Measurements from ENCODE around the gene CAMK2N1.

CAMK2N1 gene

DNA sequence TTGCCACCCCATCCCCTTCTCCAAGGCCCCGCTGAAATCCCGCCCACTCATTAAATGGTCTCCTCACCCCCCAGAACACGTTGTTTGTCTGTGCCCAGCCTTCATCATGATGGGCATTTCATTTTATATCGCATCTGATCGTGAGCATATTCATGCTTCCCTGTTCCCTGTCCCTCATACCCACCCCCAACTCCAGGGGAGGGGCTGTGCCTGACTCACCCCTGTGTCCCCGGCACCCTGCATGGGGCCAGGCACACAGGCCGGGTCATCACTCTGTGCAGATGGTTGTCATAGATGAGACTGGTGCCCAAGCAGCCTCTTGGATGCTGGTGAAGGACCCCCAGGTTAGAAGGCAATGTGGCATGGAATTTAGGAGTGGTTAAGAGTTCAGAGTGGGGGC lies 11.0 kb downstream of the CAMK2N1 start:
- H3K27ac Mint-ChIP-seq, result no peak overlapping the region
- H3K9me3 Mint-ChIP-seq, result no peaks in the 10 kb centered on the region
- no peaks in the 10 kb centered on the region for H3K36me3 Mint-ChIP-seq
- peaks cover 91% of the 10 kb centered on the region for H3K27me3 Mint-ChIP-seq
- no peak overlapping the region for H3K4me3 Mint-ChIP-seq
- ATAC-seq, result no peak
- peaks cover 16% of the 10 kb centered on the region for H3K4me1 Mint-ChIP-seq

GRCh38 chr1:20474333-20474975 lies 11.6 kb downstream of the CAMK2N1 start:
- no peak overlapping the region for H3K4me3 Mint-ChIP-seq
- H3K27me3 Mint-ChIP-seq, result peaks cover 91% of the 10 kb centered on the region
- H3K9me3 Mint-ChIP-seq, result peaks cover 4% of the 10 kb centered on the region
- H3K27ac Mint-ChIP-seq, result no peak overlapping the region
- H3K4me1 Mint-ChIP-seq, result peaks cover 16% of the 10 kb centered on the region
- ATAC-seq, result no peak
- no peaks in the 10 kb centered on the region for H3K36me3 Mint-ChIP-seq

GRCh38 chr1:20473894-20474293 lies 12.1 kb downstream of the CAMK2N1 start:
- Mint-ChIP-seq H3K4me3 (no peak overlapping the region), H3K36me3 (no peaks in the 10 kb centered on the region), H3K27me3 (peaks cover 91% of the 10 kb centered on the region), H3K27ac (no peak overlapping the region), H3K9me3 (peaks cover 4% of the 10 kb centered on the region), H3K4me1 (peaks cover 16% of the 10 kb centered on the region)
- no peak for ATAC-seq

- H3K36me3 Mint-ChIP-seq, result no peaks in the 10 kb centered on the region
- H3K27ac Mint-ChIP-seq, result no peak overlapping the region
- peaks cover 4% of the 10 kb centered on the region for H3K9me3 Mint-ChIP-seq
- peak overlapping the region; percentile 35 for H3K4me3 Mint-ChIP-seq
- H3K4me1 Mint-ChIP-seq, result peaks cover 16% of the 10 kb centered on the region
- no peak for ATAC-seq
- H3K27me3 Mint-ChIP-seq, result peaks cover 85% of the 10 kb centered on the region
Measured at GRCh38 chr1:20472860-20473711, 12.9 kb downstream of the CAMK2N1 start.

- ATAC-seq, result no peak
- Mint-ChIP-seq H3K4me3 (no peak overlapping the region), H3K36me3 (no peaks in the 10 kb centered on the region), H3K27ac (no peak overlapping the region), H3K9me3 (peaks cover 4% of the 10 kb centered on the region), H3K27me3 (peaks cover 76% of the 10 kb centered on the region), H3K4me1 (peaks cover 16% of the 10 kb centered on the region)
Measured at GRCh38 chr1:20472121-20472520, 13.9 kb downstream of the CAMK2N1 start.

GRCh38 chr1:20470194-20470593 lies 15.8 kb downstream of the CAMK2N1 start:
- no peak overlapping the region for H3K27ac Mint-ChIP-seq
- peaks cover 14% of the 10 kb centered on the region for H3K4me1 Mint-ChIP-seq
- H3K27me3 Mint-ChIP-seq, result peaks cover 56% of the 10 kb centered on the region
- H3K4me3 Mint-ChIP-seq, result no peak overlapping the region
- no peak for ATAC-seq
- H3K36me3 Mint-ChIP-seq, result no peaks in the 10 kb centered on the region
- peaks cover 4% of the 10 kb centered on the region for H3K9me3 Mint-ChIP-seq

DNA sequence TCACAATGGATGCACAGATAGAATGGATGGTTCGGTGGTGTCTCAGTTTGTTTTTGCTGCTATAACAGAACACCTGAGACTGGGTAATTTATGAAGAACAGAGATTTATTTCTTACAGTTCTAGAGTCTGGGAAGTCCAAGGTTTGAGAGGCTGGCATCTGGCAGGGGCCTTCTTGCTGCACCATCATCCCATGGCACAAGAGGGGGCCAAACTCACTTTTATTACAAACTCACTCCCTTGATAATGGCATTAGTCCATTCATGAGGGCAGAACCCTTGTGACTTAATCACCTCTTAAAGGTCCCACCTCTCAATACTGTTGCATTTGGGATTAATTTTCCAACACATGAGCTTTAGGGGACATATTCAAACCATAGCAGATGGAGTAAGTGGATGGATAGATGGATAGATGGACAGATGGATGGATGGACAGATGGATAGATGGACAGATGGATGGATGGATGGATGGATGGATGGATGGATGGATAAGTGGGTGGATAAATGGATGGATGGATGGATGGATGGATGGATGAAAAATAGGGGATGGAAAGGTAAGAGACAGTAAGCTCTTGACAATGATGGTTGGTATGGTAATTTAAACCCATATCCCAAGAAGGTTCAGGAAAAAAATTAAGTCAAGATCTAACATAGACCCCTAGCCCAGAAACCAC lies 16.5 kb downstream of the CAMK2N1 start:
- Mint-ChIP-seq H3K4me1 (peaks cover 14% of the 10 kb centered on the region), H3K27me3 (peaks cover 50% of the 10 kb centered on the region), H3K4me3 (no peak overlapping the region), H3K27ac (no peak overlapping the region), H3K9me3 (peaks cover 4% of the 10 kb centered on the region), H3K36me3 (no peaks in the 10 kb centered on the region)
- ATAC-seq, result no peak

DNA sequence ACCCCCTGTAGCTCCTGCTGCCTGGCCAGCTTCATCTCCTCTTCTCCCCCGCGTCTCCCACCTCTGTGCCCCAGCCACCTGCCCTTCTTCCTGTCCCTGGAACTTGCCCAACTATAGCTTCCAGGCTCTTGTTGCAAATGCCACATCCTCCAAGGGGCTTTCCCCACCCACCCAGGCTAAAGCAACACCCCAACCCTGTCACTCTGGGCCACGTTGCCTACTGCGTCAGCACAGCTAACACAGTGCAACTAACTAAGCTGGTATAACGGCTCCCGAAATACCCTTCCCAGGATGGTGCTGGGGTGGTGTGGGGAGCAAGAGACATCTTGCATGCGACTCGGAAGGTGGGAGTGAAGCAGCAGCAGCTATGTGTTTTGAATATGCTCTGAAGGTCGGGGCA lies 19.7 kb downstream of the CAMK2N1 start:
- peaks cover 4% of the 10 kb centered on the region for H3K9me3 Mint-ChIP-seq
- no peak overlapping the region for H3K27ac Mint-ChIP-seq
- no peak overlapping the region for H3K4me3 Mint-ChIP-seq
- ATAC-seq, result peak; percentile 50
- H3K4me1 Mint-ChIP-seq, result peaks cover 7% of the 10 kb centered on the region
- peaks cover 19% of the 10 kb centered on the region for H3K27me3 Mint-ChIP-seq
- H3K36me3 Mint-ChIP-seq, result no peaks in the 10 kb centered on the region

GRCh38 chr1:20465187-20465586 lies 20.8 kb downstream of the CAMK2N1 start:
- H3K27ac Mint-ChIP-seq, result no peak overlapping the region
- H3K4me3 Mint-ChIP-seq, result no peak overlapping the region
- H3K27me3 Mint-ChIP-seq, result peaks cover 23% of the 10 kb centered on the region
- H3K36me3 Mint-ChIP-seq, result no peaks in the 10 kb centered on the region
- no peak for ATAC-seq
- H3K9me3 Mint-ChIP-seq, result peaks cover 4% of the 10 kb centered on the region
- peaks cover 7% of the 10 kb centered on the region for H3K4me1 Mint-ChIP-seq

- H3K4me3 Mint-ChIP-seq, result no peak overlapping the region
- no peaks in the 10 kb centered on the region for H3K36me3 Mint-ChIP-seq
- peaks cover 28% of the 10 kb centered on the region for H3K27me3 Mint-ChIP-seq
- H3K4me1 Mint-ChIP-seq, result peaks cover 7% of the 10 kb centered on the region
- no peak overlapping the region for H3K27ac Mint-ChIP-seq
- ATAC-seq, result no peak
- peaks cover 4% of the 10 kb centered on the region for H3K9me3 Mint-ChIP-seq
Measured at GRCh38 chr1:20463502-20463901, 22.5 kb downstream of the CAMK2N1 start.

GRCh38 chr1:20462397-20462796 lies 23.6 kb downstream of the CAMK2N1 start:
- no peak for ATAC-seq
- Mint-ChIP-seq H3K4me3 (no peak overlapping the region), H3K27me3 (peaks cover 29% of the 10 kb centered on the region), H3K9me3 (peaks cover 4% of the 10 kb centered on the region), H3K27ac (no peak overlapping the region), H3K4me1 (peaks cover 7% of the 10 kb centered on the region), H3K36me3 (no peaks in the 10 kb centered on the region)

- Mint-ChIP-seq H3K36me3 (no peaks in the 10 kb centered on the region), H3K27me3 (peaks cover 37% of the 10 kb centered on the region)
Measured at GRCh38 chr1:20458717-20459116, 27.3 kb downstream of the CAMK2N1 start.

DNA sequence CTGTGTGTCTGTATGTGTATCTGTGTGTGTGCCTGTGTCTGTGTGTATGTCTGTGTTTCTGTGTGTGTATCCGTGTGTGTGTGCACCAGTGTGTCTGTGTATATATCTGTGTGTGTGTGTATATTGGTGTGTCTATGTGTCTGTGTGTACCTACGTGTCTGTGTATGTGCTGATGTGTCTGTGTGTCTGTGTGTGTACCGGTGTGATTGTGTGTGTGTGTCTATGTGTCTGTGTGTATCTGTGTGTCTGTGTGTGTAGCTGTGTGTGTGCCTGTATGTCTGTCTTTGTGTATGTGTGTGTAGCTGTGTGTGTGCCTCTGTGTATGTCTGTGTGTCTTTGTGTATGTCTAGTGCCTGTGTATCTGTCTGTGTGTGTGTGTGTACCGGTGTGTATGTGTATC lies 32.0 kb downstream of the CAMK2N1 start:
- Mint-ChIP-seq H3K9me3 (no peaks in the 10 kb centered on the region), H3K4me3 (no peak overlapping the region), H3K36me3 (no peaks in the 10 kb centered on the region), H3K4me1 (no peaks in the 10 kb centered on the region), H3K27me3 (peaks cover 35% of the 10 kb centered on the region), H3K27ac (no peak overlapping the region)
- no peak for ATAC-seq

More at GRCh38 chr1:20458717-20459116, 27.3 kb downstream of the CAMK2N1 start:
- Mint-ChIP-seq H3K27ac (no peak overlapping the region), H3K9me3 (peaks cover 4% of the 10 kb centered on the region), H3K4me3 (no peak overlapping the region), H3K4me1 (no peaks in the 10 kb centered on the region)
- ATAC-seq, result no peak

- no peaks in the 10 kb centered on the region for H3K4me1 Mint-ChIP-seq
- peaks cover 43% of the 10 kb centered on the region for H3K27me3 Mint-ChIP-seq
- ATAC-seq, result no peak
- no peak overlapping the region for H3K27ac Mint-ChIP-seq
- no peaks in the 10 kb centered on the region for H3K36me3 Mint-ChIP-seq
- no peak overlapping the region for H3K4me3 Mint-ChIP-seq
- no peaks in the 10 kb centered on the region for H3K9me3 Mint-ChIP-seq
Measured at GRCh38 chr1:20449735-20450311, 36.2 kb downstream of the CAMK2N1 start.

- Mint-ChIP-seq H3K27me3 (peaks cover 43% of the 10 kb centered on the region), H3K4me1 (peaks cover 4% of the 10 kb centered on the region), H3K9me3 (no peaks in the 10 kb centered on the region), H3K27ac (no peak overlapping the region), H3K36me3 (no peaks in the 10 kb centered on the region), H3K4me3 (no peak overlapping the region)
- ATAC-seq, result no peak
Measured at GRCh38 chr1:20448671-20449071, 37.3 kb downstream of the CAMK2N1 start.
